A673 (cell line): ENCODE measurements around the gene LAMA3.

Experiments used
- EZH2 ChIP-seq: fragments of 200-600 bp; sonication (generic); IDR thresholded peaks from 2 replicates; pipeline ENCODE4 v1.6.1; 2017; ENCODE audit warnings: borderline replicate concordance, low read depth, mild to moderate bottlenecking, mixed read lengths, antibody characterized with exemption, low read length; ENCODE audit not compliant: poor library complexity, severe bottlenecking
- TF ChIP-seq, protein P1 (sequence below): fragments of 300-800, 200-600 bp; sonication (generic); conservative IDR thresholded peaks from 2 replicates; pipeline ENCODE4 v1.5.1; 2017; ENCODE audit warnings: low read depth, mild to moderate bottlenecking, antibody characterized with exemption, low read length, moderate library complexity, mixed read lengths

DNA sequence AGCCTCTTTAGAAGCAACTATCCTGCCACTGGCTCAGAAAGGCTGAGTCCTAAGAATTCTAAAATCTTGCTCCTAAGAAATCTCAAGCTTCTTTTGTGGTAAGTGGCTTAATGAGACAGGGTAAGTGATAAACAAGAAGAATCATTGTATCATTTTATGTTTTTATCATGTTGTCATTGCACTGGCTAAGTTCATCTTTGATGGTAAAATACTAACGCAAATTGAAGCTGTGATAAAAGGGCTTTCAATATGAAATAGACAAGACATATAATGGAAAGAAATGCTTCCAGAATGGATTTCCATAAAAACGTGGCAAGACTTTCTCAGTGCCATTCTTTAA, 303.7 kb downstream of the LAMA3 start:
- TF ChIP-seq, protein P1, sequence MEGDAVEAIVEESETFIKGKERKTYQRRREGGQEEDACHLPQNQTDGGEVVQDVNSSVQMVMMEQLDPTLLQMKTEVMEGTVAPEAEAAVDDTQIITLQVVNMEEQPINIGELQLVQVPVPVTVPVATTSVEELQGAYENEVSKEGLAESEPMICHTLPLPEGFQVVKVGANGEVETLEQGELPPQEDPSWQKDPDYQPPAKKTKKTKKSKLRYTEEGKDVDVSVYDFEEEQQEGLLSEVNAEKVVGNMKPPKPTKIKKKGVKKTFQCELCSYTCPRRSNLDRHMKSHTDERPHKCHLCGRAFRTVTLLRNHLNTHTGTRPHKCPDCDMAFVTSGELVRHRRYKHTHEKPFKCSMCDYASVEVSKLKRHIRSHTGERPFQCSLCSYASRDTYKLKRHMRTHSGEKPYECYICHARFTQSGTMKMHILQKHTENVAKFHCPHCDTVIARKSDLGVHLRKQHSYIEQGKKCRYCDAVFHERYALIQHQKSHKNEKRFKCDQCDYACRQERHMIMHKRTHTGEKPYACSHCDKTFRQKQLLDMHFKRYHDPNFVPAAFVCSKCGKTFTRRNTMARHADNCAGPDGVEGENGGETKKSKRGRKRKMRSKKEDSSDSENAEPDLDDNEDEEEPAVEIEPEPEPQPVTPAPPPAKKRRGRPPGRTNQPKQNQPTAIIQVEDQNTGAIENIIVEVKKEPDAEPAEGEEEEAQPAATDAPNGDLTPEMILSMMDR: no peak
- no peak for TF ChIP-seq EZH2
